Measurements from ENCODE around the gene GMFB. TPM values are rescaled to one million over a fixed set of nuclear protein-coding genes. Genes with fewer than 3 reads are reported as not detected.

Gene GMFB
- total RNA-seq, 1 experiment from 2014 or later, result 63.7 TPM

- TF ChIP-seq PRDM15 (CRISPR knock-in tag; IDR thresholded peaks at IDR 0.05) (no peak), ZNF671 (CRISPR knock-in tag; IDR thresholded peaks at IDR 0.05) (no peak), CREM (CRISPR knock-in tag; IDR thresholded peaks at IDR 0.05) (no peak), NFYB (CRISPR knock-in tag; conservative IDR thresholded peaks at IDR 0.05; ENCODE audit: low read depth) (no peak), EMX1 (CRISPR knock-in tag; IDR thresholded peaks at IDR 0.05) (no peak), AFF4 (CRISPR knock-in tag; IDR thresholded peaks at IDR 0.05; ENCODE audit: borderline replicate concordance) (no peak), NFE2L1 (CRISPR knock-in tag; IDR thresholded peaks at IDR 0.05) (no peak), ESRRA (CRISPR knock-in tag; IDR thresholded peaks at IDR 0.05; ENCODE audit: borderline replicate concordance) (no peak), ELF4 (CRISPR knock-in tag; IDR thresholded peaks at IDR 0.05; ENCODE audit: low read depth) (no peak), HMGXB4 (CRISPR knock-in tag; IDR thresholded peaks at IDR 0.05) (no peak)
- Mint-ChIP-seq H3K36me3 (peaks cover 6% of the 10 kb centered on the region; the same call in 1 of the 2 replicates), H3K27ac (no peak overlapping the region), H3K4me1 (peaks cover 18% of the 10 kb centered on the region), H3K4me3 (no peak overlapping the region), H3K9me3 (no peaks in the 10 kb centered on the region), H3K27me3 (ENCODE audit: low read depth) (no peaks in the 10 kb centered on the region)
- no peak for DNase-seq (ENCODE audit: low spot score)
- ChIA-PET CTCF (no interaction called here), POLR2A (no interaction called here)
- ATAC-seq, result no peak
Observed at GRCh38 chr14:54538055-54538454, 49.3 kb upstream of the GMFB start.

- Mint-ChIP-seq H3K27me3 (ENCODE audit: low read depth) (no peaks in the 10 kb centered on the region), H3K4me1 (peaks cover 17% of the 10 kb centered on the region), H3K36me3 (peaks cover 6% of the 10 kb centered on the region; the same call in 1 of the 2 replicates), H3K4me3 (no peak overlapping the region), H3K27ac (no peak overlapping the region), H3K9me3 (no peaks in the 10 kb centered on the region)
- DNase-seq (ENCODE audit: low spot score), result no peak
- ChIA-PET CTCF (no interaction called here), POLR2A (no interaction called here)
- TF ChIP-seq PREB (CRISPR knock-in tag; IDR thresholded peaks at IDR 0.05; ENCODE audit: borderline replicate concordance) (no peak), FOXK1 (CRISPR knock-in tag; IDR thresholded peaks at IDR 0.05) (no peak), ZBTB21 (CRISPR knock-in tag; IDR thresholded peaks at IDR 0.05; ENCODE audit: borderline replicate concordance) (no peak), E2F4 (CRISPR knock-in tag; IDR thresholded peaks at IDR 0.05; ENCODE audit: borderline replicate concordance, low read depth) (no peak), IRF2 (CRISPR knock-in tag; IDR thresholded peaks at IDR 0.05; ENCODE audit: borderline replicate concordance, low read depth) (no peak), NR1H2 (CRISPR knock-in tag; IDR thresholded peaks at IDR 0.05) (no peak)
- no peak for ATAC-seq
Observed at GRCh38 chr14:54537651-54538050, 48.9 kb upstream of the GMFB start.

All from WTC11 (cell line).